ENCODE data around the gene NBL1.

Gene NBL1

DNA sequence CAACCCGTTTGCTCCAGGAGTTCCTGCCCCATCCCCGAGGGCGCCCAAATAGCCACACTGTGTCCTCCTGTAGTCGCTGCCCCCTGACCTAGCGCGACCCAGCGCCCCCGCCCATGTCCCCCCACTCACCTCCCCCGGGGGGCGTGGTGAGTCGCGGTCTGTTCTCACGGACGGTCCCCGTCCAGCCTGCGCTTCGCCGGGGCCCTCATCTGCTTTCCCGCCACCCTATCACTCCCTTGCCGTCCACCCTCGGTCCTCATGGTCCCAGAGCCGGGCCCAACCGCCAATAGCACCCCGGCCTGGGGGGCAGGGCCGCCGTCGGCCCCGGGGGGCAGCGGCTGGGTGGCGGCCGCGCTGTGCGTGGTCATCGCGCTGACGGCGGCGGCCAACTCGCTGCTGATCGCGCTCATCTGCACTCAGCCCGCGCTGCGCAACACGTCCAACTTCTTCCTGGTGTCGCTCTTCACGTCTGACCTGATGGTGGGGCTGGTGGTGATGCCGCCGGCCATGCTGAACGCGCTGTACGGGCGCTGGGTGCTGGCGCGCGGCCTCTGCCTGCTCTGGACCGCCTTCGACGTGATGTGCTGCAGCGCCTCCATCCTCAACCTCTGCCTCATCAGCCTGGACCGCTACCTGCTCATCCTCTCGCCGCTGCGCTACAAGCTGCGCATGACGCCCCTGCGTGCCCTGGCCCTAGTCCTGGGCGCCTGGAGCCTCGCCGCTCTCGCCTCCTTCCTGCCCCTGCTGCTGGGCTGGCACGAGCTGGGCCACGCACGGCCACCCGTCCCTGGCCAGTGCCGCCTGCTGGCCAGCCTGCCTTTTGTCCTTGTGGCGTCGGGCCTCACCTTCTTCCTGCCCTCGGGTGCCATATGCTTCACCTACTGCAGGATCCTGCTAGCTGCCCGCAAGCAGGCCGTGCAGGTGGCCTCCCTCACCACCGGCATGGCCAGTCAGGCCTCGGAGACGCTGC lies 21.7 kb downstream of the NBL1 start:
- DNase-seq (ENCODE audit: low read depth, low spot score) = no peak

- no peak for DNase-seq (ENCODE audit: low read depth, low spot score)
These were observed 24.8 kb downstream of the NBL1 start for GRCh38 chr1:19668888-19669287.

- DNase-seq (ENCODE audit: low read depth, low spot score) = no peak
These were observed 26.7 kb downstream of the NBL1 start for GRCh38 chr1:19670787-19671186.

GRCh38 chr1:19672237-19672636 lies 28.1 kb downstream of the NBL1 start:
- DNase-seq (ENCODE audit: low read depth, low spot score) = no peak

- DNase-seq (ENCODE audit: low read depth, low spot score) = no peak
These were observed 31.7 kb downstream of the NBL1 start for GRCh38 chr1:19675797-19676196.

- no peak for DNase-seq (ENCODE audit: low read depth, low spot score)
These were observed 32.4 kb downstream of the NBL1 start for GRCh38 chr1:19676438-19676922.

DNA sequence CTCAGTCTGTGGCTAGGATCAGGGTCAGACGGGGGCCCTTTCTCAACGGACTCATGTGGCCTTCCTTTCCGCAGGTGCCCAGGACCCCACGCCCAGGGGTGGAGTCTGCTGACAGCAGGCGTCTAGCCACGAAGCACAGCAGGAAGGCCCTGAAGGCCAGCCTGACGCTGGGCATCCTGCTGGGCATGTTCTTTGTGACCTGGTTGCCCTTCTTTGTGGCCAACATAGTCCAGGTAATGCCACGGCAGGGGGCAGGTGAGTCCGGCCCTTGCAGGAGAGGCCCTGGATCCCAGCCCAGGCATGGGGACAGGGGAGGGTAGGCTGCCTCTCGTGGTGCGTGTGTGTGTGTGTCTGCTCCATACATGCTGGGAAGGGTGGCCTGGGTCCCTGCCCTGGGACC lies 34.4 kb downstream of the NBL1 start:
- no peak for DNase-seq (ENCODE audit: low read depth, low spot score)

DNA sequence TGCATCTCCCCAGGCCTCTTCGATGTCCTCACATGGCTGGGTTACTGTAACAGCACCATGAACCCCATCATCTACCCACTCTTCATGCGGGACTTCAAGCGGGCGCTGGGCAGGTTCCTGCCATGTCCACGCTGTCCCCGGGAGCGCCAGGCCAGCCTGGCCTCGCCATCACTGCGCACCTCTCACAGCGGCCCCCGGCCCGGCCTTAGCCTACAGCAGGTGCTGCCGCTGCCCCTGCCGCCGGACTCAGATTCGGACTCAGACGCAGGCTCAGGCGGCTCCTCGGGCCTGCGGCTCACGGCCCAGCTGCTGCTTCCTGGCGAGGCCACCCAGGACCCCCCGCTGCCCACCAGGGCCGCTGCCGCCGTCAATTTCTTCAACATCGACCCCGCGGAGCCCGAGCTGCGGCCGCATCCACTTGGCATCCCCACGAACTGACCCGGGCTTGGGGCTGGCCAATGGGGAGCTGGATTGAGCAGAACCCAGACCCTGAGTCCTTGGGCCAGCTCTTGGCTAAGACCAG lies 34.9 kb downstream of the NBL1 start:
- no peak for DNase-seq (ENCODE audit: low read depth, low spot score)

- no peak for DNase-seq (ENCODE audit: low read depth, low spot score)
These were observed 35.6 kb downstream of the NBL1 start for GRCh38 chr1:19679691-19680090.

DNA sequence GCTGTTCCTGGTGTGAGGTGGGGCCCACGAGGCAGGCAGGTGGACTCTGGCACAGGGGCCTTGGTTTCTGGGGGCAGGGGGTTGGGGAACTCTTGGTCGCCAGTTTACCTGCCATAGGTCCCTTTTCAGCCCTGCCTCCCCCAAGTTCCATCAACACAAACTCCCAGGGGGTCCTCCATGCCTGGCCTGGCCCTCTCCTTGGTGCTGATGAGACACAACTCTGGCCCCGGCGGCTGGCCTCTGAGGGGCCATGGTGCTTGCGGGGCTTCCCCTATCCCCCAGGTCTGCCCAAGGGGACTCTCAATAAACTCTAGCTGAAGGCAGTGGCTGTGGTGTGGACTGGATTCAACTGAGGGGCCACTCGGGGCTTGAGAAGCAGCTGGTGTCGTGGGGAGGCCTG lies 36.5 kb downstream of the NBL1 start:
- DNase-seq (ENCODE audit: low read depth, low spot score) = no peak

DNA sequence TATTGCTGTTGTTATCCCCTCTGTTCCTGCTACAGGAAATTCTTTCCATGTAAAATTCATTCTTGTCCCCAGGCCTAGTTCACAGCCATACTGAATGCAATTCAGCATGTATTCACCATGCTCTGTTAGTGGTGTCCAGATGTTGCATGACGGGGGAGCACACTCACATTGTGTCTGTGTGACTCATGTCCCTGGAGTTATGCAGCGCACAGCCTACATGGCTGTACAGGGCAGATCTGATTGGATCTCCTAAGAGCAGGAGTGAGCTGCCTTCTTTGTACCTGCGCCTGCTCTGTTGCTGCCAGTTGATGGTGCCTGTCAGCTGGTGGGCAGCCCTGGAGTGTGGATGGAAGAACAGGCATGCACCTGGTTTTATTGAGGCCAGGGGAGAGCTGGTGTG lies 38.1 kb downstream of the NBL1 start:
- no peak for DNase-seq (ENCODE audit: low read depth, low spot score)

DNA sequence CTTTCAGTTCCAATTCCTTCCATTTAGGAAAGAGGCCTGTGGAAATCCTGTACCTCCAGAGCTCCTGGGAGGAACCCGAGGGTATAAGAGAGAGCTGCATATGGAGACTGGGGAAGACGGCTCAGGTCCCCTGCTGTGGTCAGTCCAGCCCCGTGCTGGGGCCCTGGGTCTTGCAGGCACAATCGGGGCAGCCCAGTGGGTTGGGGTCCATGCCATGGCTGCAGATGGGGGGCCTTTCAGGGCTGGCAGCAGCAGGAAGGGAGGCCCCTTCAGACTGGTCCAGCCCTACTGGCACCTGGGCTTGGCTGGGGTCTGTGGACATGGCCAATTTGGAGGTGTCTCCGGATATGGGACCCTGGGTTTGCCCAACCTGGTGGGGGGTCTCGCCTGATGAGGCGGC lies 38.8 kb downstream of the NBL1 start:
- no peak for DNase-seq (ENCODE audit: low read depth, low spot score)

DNA sequence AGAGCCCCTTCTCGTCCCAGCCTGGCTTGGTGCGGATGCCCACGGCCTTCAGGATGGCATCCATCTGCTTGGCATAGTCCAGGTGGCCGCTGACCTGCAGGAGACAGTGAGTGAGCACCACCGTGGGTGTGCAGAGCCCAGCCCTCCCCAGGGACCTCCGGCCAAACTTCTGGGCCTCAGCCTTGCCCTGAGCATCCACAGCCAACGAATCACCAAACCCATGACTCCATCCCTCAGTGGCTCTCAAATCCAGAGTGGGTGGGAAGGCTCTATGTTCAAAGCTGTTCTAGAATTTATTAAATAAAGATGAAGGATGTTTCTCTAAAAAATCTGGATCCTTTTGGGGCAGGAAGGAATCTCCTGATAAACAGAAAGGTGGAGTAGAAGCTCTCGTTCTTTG lies 39.2 kb downstream of the NBL1 start:
- no peak for DNase-seq (ENCODE audit: low read depth, low spot score)

DNA sequence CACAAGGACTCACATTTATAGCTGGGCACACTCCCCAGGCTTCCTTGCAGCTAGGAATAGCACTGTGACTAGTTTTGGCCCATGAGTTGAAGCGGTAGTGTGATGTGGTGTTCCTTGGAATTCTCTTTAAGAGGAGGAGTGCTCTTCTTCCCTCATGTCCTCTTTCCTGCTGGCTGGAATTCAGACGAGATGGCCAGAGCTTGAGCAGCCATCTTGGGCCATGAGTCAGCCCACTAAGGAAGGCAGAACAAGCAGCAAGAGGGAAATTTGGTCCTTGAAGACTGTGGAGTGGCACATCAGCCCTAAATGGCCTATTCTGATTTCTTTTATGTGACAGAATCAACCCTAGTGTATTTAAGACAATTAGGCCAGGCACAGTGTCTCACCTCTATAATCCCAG lies 40.6 kb downstream of the NBL1 start:
- DNase-seq (ENCODE audit: low read depth, low spot score) = no peak

- DNase-seq (ENCODE audit: low read depth, low spot score) = no peak
These were observed 41.9 kb downstream of the NBL1 start for GRCh38 chr1:19685994-19686393.

GRCh38 chr1:19687414-19687813 lies 43.3 kb downstream of the NBL1 start:
- no peak for DNase-seq (ENCODE audit: low read depth, low spot score)

- no peak for DNase-seq (ENCODE audit: low read depth, low spot score)
These were observed 44.1 kb downstream of the NBL1 start for GRCh38 chr1:19688041-19688842.

DNA sequence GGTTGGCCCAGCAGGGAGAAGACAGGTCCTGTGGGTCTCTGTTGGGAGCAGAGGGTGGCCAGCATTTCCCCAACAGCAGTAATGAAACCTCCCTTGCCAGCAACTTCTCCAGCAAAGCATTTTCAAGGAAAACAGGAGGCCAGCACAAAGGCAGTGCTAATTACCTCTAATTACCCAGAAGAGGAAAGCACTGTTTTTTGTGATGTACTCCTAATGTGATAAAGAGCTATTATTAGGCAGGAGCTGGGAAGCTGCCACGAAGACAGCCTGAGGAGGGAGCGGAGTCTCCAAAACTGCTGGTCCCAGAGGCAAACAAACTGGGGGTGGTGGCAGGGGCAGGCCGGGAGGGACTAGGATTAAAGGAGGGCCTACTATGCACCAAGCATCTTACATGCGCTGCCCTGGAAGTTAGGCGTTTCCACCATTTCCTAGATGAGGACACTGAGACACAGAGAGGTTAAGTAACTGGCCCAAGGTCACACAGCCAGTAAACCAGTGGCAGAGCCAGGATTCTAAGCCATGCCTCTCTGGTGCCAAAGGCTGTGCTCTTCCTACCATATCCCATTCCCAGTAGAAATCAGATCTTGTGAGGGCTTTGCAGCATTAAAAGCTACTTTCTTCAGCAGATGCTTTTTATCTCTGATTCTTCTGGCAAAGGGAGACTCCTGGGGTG lies 45.1 kb downstream of the NBL1 start:
- no peak for DNase-seq (ENCODE audit: low read depth, low spot score)

- no peak for DNase-seq (ENCODE audit: low read depth, low spot score)
These were observed 45.7 kb downstream of the NBL1 start for GRCh38 chr1:19689856-19690255.

DNA sequence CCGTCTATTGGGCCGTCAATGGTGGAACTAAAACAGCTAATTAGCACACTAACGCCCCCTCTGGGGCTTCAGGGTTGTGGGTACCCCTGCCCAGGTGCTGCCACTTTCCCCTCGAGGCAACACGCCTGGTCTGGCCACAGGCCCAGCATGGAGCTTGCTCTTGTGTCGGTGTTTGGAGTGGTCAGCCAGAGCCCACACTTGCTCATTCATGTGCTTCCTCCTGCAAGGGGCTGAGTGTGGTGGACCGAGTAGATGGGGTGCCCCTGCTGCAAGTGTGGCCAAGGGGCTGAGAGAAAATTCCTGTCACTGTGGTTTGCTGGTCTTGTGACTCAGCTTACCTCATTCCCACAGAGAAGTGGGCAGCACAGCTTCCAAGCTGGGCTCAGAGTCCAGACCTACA lies 46.2 kb downstream of the NBL1 start:
- DNase-seq (ENCODE audit: low read depth, low spot score) = no peak

DNA sequence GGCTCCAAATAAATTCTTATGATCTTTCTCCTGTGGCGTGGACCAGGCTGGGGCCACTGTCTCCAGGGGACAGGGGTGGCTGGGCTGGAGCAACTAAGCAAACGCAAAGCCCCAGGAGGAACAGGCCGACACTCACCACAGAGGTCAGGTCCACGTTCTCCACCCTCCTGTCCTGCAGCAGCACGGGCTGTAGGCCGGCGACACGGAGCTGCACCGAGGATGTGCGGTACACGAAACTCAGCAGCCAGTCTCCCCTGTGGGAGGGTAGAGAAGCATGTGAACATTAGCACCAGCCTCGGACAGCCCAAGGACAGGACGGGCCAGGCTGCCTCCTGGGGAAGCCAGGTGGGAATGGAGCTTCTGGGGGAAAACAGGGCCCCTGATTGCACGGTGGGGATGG lies 50.2 kb downstream of the NBL1 start:
- DNase-seq (ENCODE audit: low read depth, low spot score) = no peak

DNA sequence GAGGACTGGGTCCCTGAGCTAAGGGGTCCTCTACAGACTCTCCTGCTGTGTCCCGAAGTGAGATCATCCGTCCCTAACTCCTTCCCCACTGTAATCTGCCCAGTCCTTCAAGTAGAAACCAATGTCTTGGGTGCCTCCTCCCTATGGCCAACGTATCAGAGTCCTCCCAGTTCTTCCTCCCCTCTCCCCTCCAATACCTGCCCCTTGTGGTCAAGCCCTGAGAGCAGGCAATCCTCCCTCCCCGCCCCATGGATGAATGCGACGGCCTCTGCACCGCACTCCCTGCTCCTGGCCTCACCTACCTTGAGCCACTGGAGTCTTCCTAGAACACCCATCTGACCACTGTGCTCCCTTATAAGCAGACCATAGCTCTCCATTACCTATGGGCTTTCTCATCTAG lies 51.7 kb downstream of the NBL1 start:
- DNase-seq (ENCODE audit: low read depth, low spot score) = no peak
